Stimulated activated CD4-positive, alpha-beta T cell treated with anti-CD3 and anti-CD28 coated beads, TNF-alpha, amount 100 ng/mL, for 4 hours (primary cell): ENCODE results near the gene TAL1.

Experiments
- DNase-seq, 3 experiments: peaks; one replicate each; pipeline ENCODE4 v3.0.0-alpha.2; 2020; ENCODE audit warnings: low read depth in 3 of 3

The TAL1 gene

GRCh38 chr1:47229886-47230691, 1.9 kb downstream of the TAL1 start:
- no peak for DNase-seq

GRCh38 chr1:47229031-47229885, 2.8 kb downstream of the TAL1 start:
- DNase-seq: no peak

GRCh38 chr1:47228644-47229030, 3.4 kb downstream of the TAL1 start:
- no peak for DNase-seq

GRCh38 chr1:47227341-47228232, 4.4 kb downstream of the TAL1 start:
- no peak for DNase-seq

DNA sequence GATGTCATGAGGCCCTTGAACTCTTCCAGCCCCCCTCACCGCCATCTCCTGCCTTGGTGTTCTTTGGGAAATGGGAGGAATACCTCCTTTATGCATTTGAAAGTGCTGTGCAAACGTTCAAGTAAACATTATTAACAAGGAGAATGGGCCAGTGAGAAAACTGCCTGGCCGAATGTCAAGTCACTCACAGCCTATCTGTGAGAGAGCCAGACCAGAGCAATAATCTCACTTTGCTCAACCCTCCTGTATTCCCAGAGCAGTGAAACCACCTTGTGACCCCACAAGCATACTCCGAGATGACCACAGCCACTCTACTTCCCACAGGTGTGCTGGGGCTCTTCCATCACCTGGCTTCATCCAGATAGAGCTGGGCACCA, 5.2 kb downstream of the TAL1 start:
- no peak for DNase-seq

DNA sequence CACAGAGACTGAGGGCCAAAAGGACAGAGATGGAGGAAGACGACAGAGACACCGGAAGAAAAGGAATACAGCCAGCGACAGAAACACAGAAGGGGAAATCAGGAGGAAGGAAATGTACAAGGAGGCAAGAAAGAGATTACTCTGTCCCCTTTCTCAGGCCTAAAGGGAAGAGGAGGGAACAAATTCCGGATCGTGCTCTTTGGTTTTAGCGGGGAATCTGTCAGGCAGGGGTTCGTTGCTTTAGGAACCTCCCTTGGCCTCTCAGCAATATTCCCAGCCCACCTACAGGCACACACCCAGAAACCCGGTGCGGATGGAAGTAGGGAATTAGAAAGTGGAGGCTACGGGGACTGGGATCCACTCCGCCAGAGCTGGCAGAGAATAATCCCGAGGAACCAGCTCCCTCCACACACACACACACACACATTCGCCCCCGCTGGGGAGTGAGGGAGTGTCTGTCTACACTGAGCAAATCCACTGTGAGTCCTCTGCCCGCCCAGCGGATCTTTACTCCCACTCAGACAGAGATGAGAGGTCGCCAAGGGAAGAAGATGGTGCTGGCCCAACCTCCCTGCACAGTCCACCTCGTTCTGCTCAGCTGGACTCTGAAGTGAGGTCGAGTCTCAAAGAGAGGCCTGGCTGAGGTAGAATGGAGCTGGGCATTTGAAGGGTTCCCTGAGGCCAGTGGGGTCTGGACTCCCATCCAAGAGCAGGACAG, 5.7 kb downstream of the TAL1 start:
- DNase-seq: no peak

DNA sequence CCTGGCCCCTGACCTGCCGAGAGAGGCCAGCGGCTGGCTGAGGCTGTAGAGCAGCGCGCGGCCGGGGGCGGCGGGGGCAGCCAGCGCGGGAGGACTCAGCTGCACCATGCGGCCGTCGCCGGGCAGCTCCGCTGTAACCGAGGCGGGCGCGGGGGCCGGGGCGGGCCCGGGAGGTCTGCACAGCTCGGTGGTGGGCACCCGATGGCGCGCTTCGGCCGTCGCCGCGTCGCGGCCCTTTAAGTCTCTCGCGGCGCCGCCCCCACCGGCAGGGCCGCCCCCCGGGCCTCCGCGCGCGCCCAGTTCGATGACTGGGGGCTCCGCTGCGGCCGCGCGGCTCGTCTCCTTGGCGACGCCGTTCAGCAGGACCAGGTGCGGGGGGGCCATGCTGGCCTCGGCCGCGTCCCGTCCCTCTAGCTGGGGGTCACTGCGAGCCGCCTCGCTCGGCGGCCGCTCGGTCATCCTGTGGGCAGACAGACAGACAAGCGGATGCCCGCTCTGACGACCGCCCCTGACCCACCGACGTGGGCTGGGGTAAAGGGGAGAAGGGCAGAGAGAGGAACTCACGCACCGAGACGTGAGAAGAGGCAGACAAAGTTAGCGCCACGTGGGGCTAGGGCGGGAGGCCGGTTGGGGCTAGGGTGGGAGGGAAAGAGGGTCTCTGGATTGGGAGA, 6.5 kb downstream of the TAL1 start:
- DNase-seq: no peak

GRCh38 chr1:47224676-47225399, 7.2 kb downstream of the TAL1 start:
- no peak for DNase-seq

DNA sequence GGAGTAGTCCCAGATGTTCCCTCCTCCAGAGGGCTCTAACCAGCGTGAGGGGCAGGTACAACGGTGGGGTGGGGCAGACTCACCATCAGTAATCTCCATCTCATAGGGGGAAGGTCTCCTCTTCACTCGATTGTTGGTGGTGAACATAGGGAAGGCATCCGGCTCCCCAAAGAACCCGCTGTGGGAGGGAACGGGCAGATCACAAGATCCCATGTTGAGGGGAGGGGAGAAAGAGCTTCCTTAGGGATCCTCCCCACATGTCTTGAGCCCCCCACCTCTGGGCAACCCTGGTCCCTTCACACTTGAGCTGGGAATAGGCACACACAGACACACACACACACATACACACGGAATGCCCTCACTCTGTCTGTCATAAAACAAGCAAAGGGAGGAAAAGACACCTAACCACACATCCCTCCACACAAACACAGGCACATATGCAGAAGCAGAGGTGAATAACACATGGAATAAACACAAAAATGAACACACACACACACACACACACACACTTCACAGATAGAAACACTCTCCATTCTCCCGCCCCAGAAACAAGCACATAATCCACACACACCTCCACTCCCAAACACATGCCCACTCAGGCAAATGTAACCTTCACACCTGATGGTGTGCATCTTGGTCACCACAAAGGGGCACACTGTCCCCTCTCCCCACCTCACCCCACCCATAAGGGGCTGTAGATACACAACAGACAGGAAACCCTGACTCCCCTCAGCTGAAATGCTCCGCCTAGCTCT, 7.9 kb downstream of the TAL1 start:
- DNase-seq: no peak

GRCh38 chr1:47223174-47223920, 8.7 kb downstream of the TAL1 start:
- no peak for DNase-seq

DNA sequence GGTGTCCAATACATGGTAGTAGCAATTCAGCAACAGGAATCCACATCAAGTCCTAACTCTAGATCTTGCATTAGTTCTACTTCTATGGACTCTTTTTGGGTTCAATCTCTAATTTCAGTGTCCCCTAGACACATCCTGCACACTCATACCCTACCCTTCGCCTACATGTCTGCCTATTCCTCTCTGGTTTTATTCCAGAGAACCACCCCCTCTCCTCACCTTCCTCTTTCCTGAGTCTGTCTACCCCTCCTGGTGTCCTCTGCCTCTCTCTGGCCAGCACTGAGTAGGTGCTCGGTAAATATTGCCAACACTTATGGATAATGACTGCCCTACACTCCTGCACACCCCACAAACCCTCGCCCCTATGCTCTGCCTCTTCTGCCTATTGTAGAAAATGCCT, 9.5 kb downstream of the TAL1 start:
- no peak for DNase-seq

- DNase-seq: no peak
These were observed 12.3 kb downstream of the TAL1 start for GRCh38 chr1:47219590-47220220.

DNA sequence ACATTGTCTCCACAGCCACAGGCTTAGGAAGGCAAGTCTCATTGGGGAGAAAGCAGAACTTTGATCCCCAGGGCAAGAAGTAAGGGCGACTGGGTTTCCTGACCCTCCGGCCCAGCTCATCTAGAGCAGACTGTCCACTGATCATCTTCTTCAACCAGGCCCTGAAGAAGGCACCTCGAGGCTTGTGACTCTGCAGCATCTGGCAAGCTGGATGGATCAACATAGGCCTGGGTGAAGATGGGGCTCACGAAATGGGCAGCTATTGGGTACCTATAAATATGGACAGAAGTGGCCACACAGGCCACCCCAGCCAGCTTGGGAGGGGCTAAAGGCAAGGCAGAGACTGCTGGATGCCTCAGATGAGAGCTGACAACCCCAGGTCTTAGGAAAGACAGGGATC, 13.0 kb downstream of the TAL1 start:
- DNase-seq: no peak

- DNase-seq: no peak
These were observed 15.6 kb downstream of the TAL1 start for GRCh38 chr1:47216278-47217059.

DNA sequence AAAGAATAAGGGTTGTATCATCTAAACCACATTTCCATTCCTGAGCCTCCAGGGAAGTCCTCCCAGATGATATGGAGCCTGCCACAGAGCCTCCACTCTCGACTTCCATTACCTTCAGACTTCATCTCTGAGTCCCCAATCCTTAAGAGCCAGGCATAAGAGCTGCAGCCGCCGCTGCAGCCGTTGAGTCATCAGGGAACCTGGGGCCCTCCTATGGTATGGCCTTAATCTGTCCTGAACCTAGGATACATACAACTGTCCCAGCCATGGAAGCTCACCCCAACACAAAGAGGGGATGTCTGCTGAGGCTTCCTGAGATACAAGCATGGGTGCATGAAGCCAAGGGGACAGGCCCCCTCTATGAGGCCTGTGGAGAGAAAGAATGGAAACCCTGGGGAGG, 16.3 kb downstream of the TAL1 start:
- no peak for DNase-seq

DNA sequence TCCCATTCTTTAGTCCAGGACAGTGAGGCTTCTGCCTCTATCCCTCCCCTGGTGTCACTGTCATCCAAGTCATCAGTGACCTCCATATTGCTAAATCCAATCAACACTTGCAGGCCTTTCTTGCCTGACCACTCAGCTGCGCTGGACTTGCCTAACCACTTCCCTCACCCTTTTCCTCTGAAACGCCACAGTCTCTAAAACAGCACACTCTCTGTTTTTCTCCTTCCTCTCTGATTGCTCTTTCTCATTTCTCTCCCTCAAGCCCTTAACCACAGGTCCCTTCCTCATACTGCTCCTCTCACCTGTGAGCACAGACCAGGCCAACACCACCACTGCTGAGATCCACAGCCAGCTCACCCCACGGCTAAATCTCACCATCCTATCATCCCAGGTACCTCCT, 17.5 kb downstream of the TAL1 start:
- no peak for DNase-seq

DNA sequence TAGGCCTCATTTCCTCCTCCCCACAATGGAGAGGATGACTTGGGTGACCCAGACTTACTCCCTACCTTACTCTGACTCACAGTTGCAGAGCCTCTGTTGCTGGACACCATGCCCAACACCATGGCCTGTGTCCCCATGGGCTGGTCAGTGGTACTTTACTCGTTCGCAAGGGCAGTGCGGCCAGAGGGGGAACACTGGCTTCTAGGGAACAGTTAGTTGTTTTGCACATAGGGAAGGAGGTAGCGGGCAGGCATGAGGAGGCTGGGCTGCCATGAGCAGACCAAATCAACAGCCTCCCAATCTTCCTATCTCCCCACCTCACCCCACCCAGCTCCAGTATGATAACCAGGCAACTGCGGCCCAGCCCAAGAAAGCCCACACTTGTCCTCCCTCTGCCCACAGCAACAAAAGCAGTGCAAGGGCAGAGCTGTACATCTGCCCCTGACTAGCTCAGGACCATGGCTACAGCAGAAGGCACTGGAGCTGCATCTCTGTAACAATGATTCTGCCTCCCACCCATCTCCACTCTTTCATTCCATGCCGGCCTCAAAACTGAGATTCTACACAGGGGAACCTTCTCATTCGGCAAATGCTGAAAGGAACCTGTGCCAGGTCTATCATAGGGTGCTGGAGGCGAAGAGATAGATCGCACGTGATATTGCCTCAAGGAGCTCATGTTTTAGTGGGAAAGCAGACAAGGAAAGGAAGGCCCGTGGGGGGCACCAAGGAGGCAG, 18.6 kb downstream of the TAL1 start:
- no peak for DNase-seq
